Neural crest cell (in vitro differentiated cells): ENCODE measurements around the gene STOML3. TPM values are rescaled to one million over a fixed set of nuclear protein-coding genes. Genes with fewer than 3 reads are reported as not detected.

ENCODE experiments used
- DNase-seq: peaks from one replicate; pipeline ENCODE4 v3.0.0; 2021; ENCODE audit warnings: low read depth, mixed read lengths, low spot score
- H3K27ac Mint-ChIP-seq: one replicate; pipeline ENCODE4 v1.8.0; 2021; ENCODE audit warnings: mild to moderate bottlenecking, mixed read lengths; ENCODE audit not compliant: unreplicated experiment
- H3K27me3 Mint-ChIP-seq: 2 replicates; pipeline ENCODE4 v1.8.0; 2021; ENCODE audit warnings: low read depth, mild to moderate bottlenecking, mixed read lengths
- H3K36me3 Mint-ChIP-seq: 2 replicates; pipeline ENCODE4 v1.8.0; 2021; ENCODE audit warnings: low read depth, mild to moderate bottlenecking, mixed read lengths
- H3K4me1 Mint-ChIP-seq: 2 replicates; pipeline ENCODE4 v1.8.0; 2021; ENCODE audit warnings: mixed read lengths
- H3K4me3 Mint-ChIP-seq: one replicate; pipeline ENCODE4 v1.8.0; 2021; ENCODE audit warnings: mild to moderate bottlenecking, mixed read lengths
- H3K9me3 Mint-ChIP-seq: 2 replicates; pipeline ENCODE4 v1.8.0; 2021; ENCODE audit warnings: mixed read lengths
- total RNA-seq: library from RNA; stranded (reverse); gene quantifications from 2 replicates; pipeline ENCODE4 v1.2.1, GENCODE V29; 2021
- TF ChIP-seq, protein P1 (sequence below): fragments of 200-600 bp; sonication (generic); conservative IDR thresholded peaks from 2 replicates; pipeline ENCODE4 v1.5.0; 2021; ENCODE audit warnings: antibody characterized with exemption, mild to moderate bottlenecking

The STOML3 gene
- total RNA-seq, 1 donor from 2014 or later, result not detected

GRCh38 chr13:38922170-38922569 is 68.5 kb downstream of the STOML3 start:
- Mint-ChIP-seq H3K4me3 (no peak overlapping the region), H3K36me3 (no peaks in the 10 kb centered on the region), H3K27me3 (no peaks in the 10 kb centered on the region), H3K27ac (no peak overlapping the region), H3K4me1 (no peaks in the 10 kb centered on the region), H3K9me3 (no peaks in the 10 kb centered on the region)
- TF ChIP-seq, protein P1, sequence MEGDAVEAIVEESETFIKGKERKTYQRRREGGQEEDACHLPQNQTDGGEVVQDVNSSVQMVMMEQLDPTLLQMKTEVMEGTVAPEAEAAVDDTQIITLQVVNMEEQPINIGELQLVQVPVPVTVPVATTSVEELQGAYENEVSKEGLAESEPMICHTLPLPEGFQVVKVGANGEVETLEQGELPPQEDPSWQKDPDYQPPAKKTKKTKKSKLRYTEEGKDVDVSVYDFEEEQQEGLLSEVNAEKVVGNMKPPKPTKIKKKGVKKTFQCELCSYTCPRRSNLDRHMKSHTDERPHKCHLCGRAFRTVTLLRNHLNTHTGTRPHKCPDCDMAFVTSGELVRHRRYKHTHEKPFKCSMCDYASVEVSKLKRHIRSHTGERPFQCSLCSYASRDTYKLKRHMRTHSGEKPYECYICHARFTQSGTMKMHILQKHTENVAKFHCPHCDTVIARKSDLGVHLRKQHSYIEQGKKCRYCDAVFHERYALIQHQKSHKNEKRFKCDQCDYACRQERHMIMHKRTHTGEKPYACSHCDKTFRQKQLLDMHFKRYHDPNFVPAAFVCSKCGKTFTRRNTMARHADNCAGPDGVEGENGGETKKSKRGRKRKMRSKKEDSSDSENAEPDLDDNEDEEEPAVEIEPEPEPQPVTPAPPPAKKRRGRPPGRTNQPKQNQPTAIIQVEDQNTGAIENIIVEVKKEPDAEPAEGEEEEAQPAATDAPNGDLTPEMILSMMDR, result no peak
- no peak for DNase-seq

GRCh38 chr13:38921081-38921480 is 69.5 kb downstream of the STOML3 start:
- no peak overlapping the region for H3K4me3 Mint-ChIP-seq
- no peaks in the 10 kb centered on the region for H3K9me3 Mint-ChIP-seq
- no peaks in the 10 kb centered on the region for H3K36me3 Mint-ChIP-seq
- H3K27ac Mint-ChIP-seq, result no peak overlapping the region
- TF ChIP-seq, protein P1, result no peak
- H3K4me1 Mint-ChIP-seq, result no peaks in the 10 kb centered on the region
- no peak for DNase-seq
- no peaks in the 10 kb centered on the region for H3K27me3 Mint-ChIP-seq

Other genes starting within 250 kb of the STOML3 start
- 67.3 and 67.4 TPM in 2 replicates for gene PROSER1, start 47.3 kb upstream of the STOML3 start, total RNA-seq
- 23.9 and 24.4 TPM in 2 replicates for gene NHLRC3, start 47.6 kb upstream of the STOML3 start, total RNA-seq